IPS-11a (cell line): Measurements from ENCODE around the gene ITIH2.
"Not testable (repeated sequence)": the region's sequence is repeated elsewhere in the genome, so short reads cannot be mapped to it uniquely, and the experiment has no call there.

Experiments
- H3K4me3 ChIP-seq: one replicate; pipeline ENCODE4 v1.5.1; 2013; ENCODE audit warnings: low read depth, low read length, control low read depth

The ITIH2 gene

GRCh38 chr10:7734821-7735220 lies 31.7 kb downstream of the ITIH2 start:
- H3K4me3 ChIP-seq, result no peak overlapping the region

- H3K4me3 ChIP-seq, result no peak overlapping the region
These were observed 35.7 kb downstream of the ITIH2 start for GRCh38 chr10:7738536-7739407.

- no peak overlapping the region for H3K4me3 ChIP-seq
These were observed 41.2 kb downstream of the ITIH2 start for GRCh38 chr10:7744307-7744706.

- not testable (repeated sequence) for H3K4me3 ChIP-seq
These were observed 45.5 kb downstream of the ITIH2 start for GRCh38 chr10:7748637-7749036.

- no peak overlapping the region for H3K4me3 ChIP-seq
These were observed 47.1 kb downstream of the ITIH2 start for GRCh38 chr10:7750222-7750621.

GRCh38 chr10:7752251-7752650 lies 49.1 kb downstream of the ITIH2 start:
- no peak overlapping the region for H3K4me3 ChIP-seq

- H3K4me3 ChIP-seq, result no peak overlapping the region
These were observed 52.0 kb downstream of the ITIH2 start for GRCh38 chr10:7755103-7755502.

GRCh38 chr10:7756360-7756992 lies 53.4 kb downstream of the ITIH2 start:
- no peak overlapping the region for H3K4me3 ChIP-seq

- H3K4me3 ChIP-seq, result no peak overlapping the region
These were observed 60.8 kb downstream of the ITIH2 start for GRCh38 chr10:7763929-7764328.

- no peak overlapping the region for H3K4me3 ChIP-seq
These were observed 63.1 kb downstream of the ITIH2 start for GRCh38 chr10:7766241-7766640.

GRCh38 chr10:7767209-7767608 lies 64.1 kb downstream of the ITIH2 start:
- no peak overlapping the region for H3K4me3 ChIP-seq

GRCh38 chr10:7768417-7768816 lies 65.3 kb downstream of the ITIH2 start:
- H3K4me3 ChIP-seq, result no peak overlapping the region

- H3K4me3 ChIP-seq, result no peak overlapping the region
These were observed 71.0 kb downstream of the ITIH2 start for GRCh38 chr10:7773845-7774801.

- H3K4me3 ChIP-seq, result no peak overlapping the region
These were observed 73.7 kb downstream of the ITIH2 start for GRCh38 chr10:7776777-7777176.

GRCh38 chr10:7782194-7782593 lies 79.1 kb downstream of the ITIH2 start:
- not testable (repeated sequence) for H3K4me3 ChIP-seq

GRCh38 chr10:7786430-7786829 lies 83.3 kb downstream of the ITIH2 start:
- H3K4me3 ChIP-seq, result peak overlapping the region; percentile 95

- H3K4me3 ChIP-seq, result peak overlapping the region; percentile 95
These were observed 84.2 kb downstream of the ITIH2 start for GRCh38 chr10:7787150-7787856.

GRCh38 chr10:7787857-7788638 lies 84.9 kb downstream of the ITIH2 start, which contains the start of the genes ATP5F1C and KIN:
ATP5F1C (plus strand) TSS chr10:7788177; CDS start chr10:7788208, 31 bp downstream.
KIN (minus strand) TSS chr10:7787993; CDS start chr10:7787933, 60 bp downstream.
- H3K4me3 ChIP-seq, result peak within 1 kb of the TSS; percentile 95

- peak overlapping the region; percentile 95 for H3K4me3 ChIP-seq
These were observed 85.6 kb downstream of the ITIH2 start for GRCh38 chr10:7788639-7789286.
